CD8-positive, alpha-beta memory T cell (primary cell): ENCODE data around the gene ACTRT1. TPM values are rescaled to one million over a fixed set of nuclear protein-coding genes. Genes with fewer than 3 reads are reported as not detected.

Experiments used
- CTCF ChIA-PET: fragments of 350-600 bp; sonication (Branson Sonifier 250); formaldehyde crosslinking; loops from one replicate; lab custom pipeline; 2021; ENCODE audit warnings: antibody characterized with exemption; lab: Charles Lee
- POLR2A ChIA-PET: fragments of 350-600 bp; sonication (Branson Sonifier 250); formaldehyde crosslinking; loops from one replicate; lab custom pipeline; 2021; ENCODE audit warnings: antibody characterized with exemption; lab: Charles Lee
- DNase-seq, 5 donors: peaks; one replicate each; pipeline versions ENCODE4 v3.0.0 to v3.0.0-alpha.2; 2020 to 2022; ENCODE audit warnings: mixed read lengths in 1 of 5
- H3K27ac ChIP-seq: one replicate; pipeline ENCODE4 v1.7.0; 2013; ENCODE audit warnings: low read depth, mild to moderate bottlenecking, low read length, moderate library complexity
- H3K27me3 ChIP-seq: 2 replicates; pipeline ENCODE4 v1.7.0; 2013; ENCODE audit warnings: low read length, mild to moderate bottlenecking; ENCODE audit not compliant: insufficient read depth, poor library complexity, severe bottlenecking
- H3K36me3 ChIP-seq: 2 replicates; pipeline ENCODE4 v1.7.0; 2013; ENCODE audit warnings: mild to moderate bottlenecking, low read length, moderate library complexity; ENCODE audit not compliant: insufficient read depth
- H3K4me1 ChIP-seq: 2 replicates; pipeline ENCODE4 v1.7.0; 2013; ENCODE audit warnings: mild to moderate bottlenecking, low read length, moderate library complexity; ENCODE audit not compliant: insufficient read depth
- H3K4me3 ChIP-seq: 2 replicates; pipeline ENCODE4 v1.7.0; 2013; ENCODE audit warnings: mild to moderate bottlenecking, low read length
- H3K9me3 ChIP-seq: 2 replicates; pipeline ENCODE4 v1.7.0; 2013; ENCODE audit warnings: mild to moderate bottlenecking, low read length
- H3K27ac Mint-ChIP-seq, 8 donors: one replicate each; pipeline ENCODE4 v1.8.0; 2020 to 2021; ENCODE audit warnings: mixed read lengths in 8 of 8, mild to moderate bottlenecking in 6 of 8, inconsistent platforms in 3 of 8, moderate library complexity in 3 of 8
- H3K27me3 Mint-ChIP-seq, 2 donors: one replicate each; pipeline ENCODE4 v1.8.0; 2020 to 2021; ENCODE audit warnings: mixed read lengths in 2 of 2, mild to moderate bottlenecking in 1 of 2, moderate library complexity in 1 of 2
- H3K36me3 Mint-ChIP-seq, 3 donors: one replicate each; pipeline ENCODE4 v1.8.0; 2020 to 2021; ENCODE audit warnings: mixed read lengths in 3 of 3, inconsistent platforms in 1 of 3, mild to moderate bottlenecking in 1 of 3
- H3K4me1 Mint-ChIP-seq, 3 donors: one replicate each; pipeline ENCODE4 v1.8.0; 2020 to 2021; ENCODE audit warnings: mixed read lengths in 3 of 3, inconsistent platforms in 1 of 3, mild to moderate bottlenecking in 1 of 3
- H3K4me3 Mint-ChIP-seq, 7 donors: one replicate each; pipeline ENCODE4 v1.8.0; 2020 to 2021; ENCODE audit warnings: mixed read lengths in 7 of 7, mild to moderate bottlenecking in 6 of 7, moderate library complexity in 4 of 7, inconsistent platforms in 2 of 7
- H3K9me3 Mint-ChIP-seq, 5 donors: one replicate each; pipeline ENCODE4 v1.8.0; 2020 to 2022; ENCODE audit warnings: mixed read lengths in 5 of 5, mild to moderate bottlenecking in 3 of 5, moderate library complexity in 2 of 5, inconsistent platforms in 1 of 5
- polyA plus RNA-seq: library from polyadenylated mRNA; unstranded; fragments of 300-500 nt; fragmentation: Illumina TruSeq; gene quantifications from one replicate; pipeline ENCODE4 v1.2.3, GENCODE V29; 2021
- total RNA-seq, 2 experiments: library from RNA; stranded (reverse); gene quantifications; one replicate each; pipeline ENCODE4 v1.2.3, GENCODE V29; 2021

ACTRT1 gene
- not detected for total RNA-seq
- polyA plus RNA-seq: not detected

DNA sequence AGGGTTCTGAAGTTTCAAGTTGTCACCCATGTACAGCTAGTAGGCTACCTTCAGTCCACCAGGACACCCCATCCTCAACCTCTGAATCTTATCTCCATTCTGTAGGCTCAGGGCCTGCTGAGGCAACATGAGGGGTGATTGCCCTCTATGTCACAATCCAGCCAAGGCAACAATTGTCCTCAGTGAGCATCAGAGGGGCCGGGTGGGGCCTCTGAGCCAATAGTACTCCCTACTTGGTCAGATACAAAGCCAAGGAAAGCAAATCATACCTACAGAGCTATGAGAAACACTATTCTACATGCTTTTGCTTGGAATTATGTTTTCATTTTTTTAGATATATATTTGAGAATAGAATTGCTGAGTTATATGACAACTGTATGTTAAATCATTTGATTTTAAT lies at the start of gene ACTRT1:
ACTRT1 (minus strand) TSS at position 101 of the 400 bp plus-strand sequence. CDS start 197 bp downstream, outside the sequence.
- ChIA-PET CTCF (no interaction called here), POLR2A (no interaction called here)
- no peak within 1 kb of the TSS for H3K27ac ChIP-seq
- no peaks in the 10 kb centered on the region for H3K36me3 Mint-ChIP-seq
- no peak for DNase-seq
- H3K36me3 ChIP-seq: no peaks in the 10 kb centered on the region
- H3K4me3 ChIP-seq: no peak within 1 kb of the TSS
- no peaks in the 10 kb centered on the region for H3K27me3 Mint-ChIP-seq
- H3K27ac Mint-ChIP-seq: peak within 1 kb of the TSS in 1 of 8 donors; percentile 1
- no peaks in the 10 kb centered on the region for H3K9me3 ChIP-seq
- no peaks in the 10 kb centered on the region for H3K4me1 Mint-ChIP-seq
- peaks cover 0 to 3% (median 1%) of the 10 kb centered on the region in 5 donors for H3K9me3 Mint-ChIP-seq
- H3K27me3 ChIP-seq: no peaks in the 10 kb centered on the region
- H3K4me1 ChIP-seq: no peaks in the 10 kb centered on the region
- H3K4me3 Mint-ChIP-seq: no peak within 1 kb of the TSS

DNA sequence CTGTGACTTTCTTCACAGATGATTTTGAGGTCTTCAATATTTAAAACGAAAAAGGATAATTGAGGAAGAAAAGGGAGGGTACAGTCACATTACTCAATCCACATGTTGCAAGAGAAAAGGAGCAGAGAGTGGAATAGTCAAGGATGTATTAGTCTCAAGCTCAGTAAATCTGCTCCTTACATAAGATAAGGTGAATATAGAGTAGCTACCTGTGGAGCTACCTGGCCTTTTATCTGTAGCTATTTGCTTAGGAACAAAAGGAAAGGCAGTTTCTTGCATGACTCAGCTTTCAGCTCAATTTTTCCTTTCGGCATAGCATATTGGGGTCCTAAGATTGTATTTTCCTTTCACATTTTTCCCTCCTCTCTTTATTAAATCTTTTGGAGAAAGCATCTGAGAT lies 26.3 kb upstream of the ACTRT1 start:
- peaks cover 0 to 3% of the 10 kb centered on the region in 2 donors for H3K27me3 Mint-ChIP-seq
- no peak overlapping the region for H3K27ac Mint-ChIP-seq
- no peaks in the 10 kb centered on the region for H3K9me3 ChIP-seq
- no peak for DNase-seq
- H3K36me3 ChIP-seq: no peaks in the 10 kb centered on the region
- no peaks in the 10 kb centered on the region for H3K36me3 Mint-ChIP-seq
- H3K4me1 ChIP-seq: no peaks in the 10 kb centered on the region
- H3K9me3 Mint-ChIP-seq: peaks cover 0 to 2% (median 0%) of the 10 kb centered on the region in 5 donors
- ChIA-PET POLR2A (no interaction called here), CTCF (no interaction called here)
- H3K27me3 ChIP-seq: no peaks in the 10 kb centered on the region
- H3K4me3 Mint-ChIP-seq: no peak overlapping the region
- no peaks in the 10 kb centered on the region for H3K4me1 Mint-ChIP-seq
- no peak overlapping the region for H3K27ac ChIP-seq
- H3K4me3 ChIP-seq: no peak overlapping the region

DNA sequence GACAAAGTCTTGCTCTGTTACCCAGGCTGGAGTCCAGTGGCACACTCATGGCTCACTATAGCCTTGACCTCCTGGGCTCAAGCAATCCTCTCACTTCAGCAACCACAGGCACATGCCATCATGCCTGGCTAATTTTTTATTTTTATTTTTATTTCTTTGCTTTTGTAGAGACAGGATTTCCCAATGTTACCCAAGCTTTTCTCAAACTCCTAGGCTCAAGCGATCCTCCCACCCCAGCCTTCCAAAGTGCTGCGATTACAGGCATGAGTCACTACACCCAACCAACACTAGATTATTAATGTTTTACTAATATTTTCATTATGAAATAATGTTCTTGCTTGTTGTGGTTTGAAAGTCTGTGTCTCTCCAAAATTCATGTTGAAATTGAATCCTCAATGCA lies 5.2 kb upstream of the ACTRT1 start:
- Histone ChIP-seq H3K27ac (no peak overlapping the region), H3K4me1 (no peaks in the 10 kb centered on the region), H3K36me3 (no peaks in the 10 kb centered on the region), H3K4me3 (no peak overlapping the region), H3K27me3 (no peaks in the 10 kb centered on the region), H3K9me3 (no peaks in the 10 kb centered on the region)
- Mint-ChIP-seq H3K4me1 (no peaks in the 10 kb centered on the region), H3K9me3 (peaks cover 0 to 5% (median 0%) of the 10 kb centered on the region in 5 donors), H3K36me3 (no peaks in the 10 kb centered on the region), H3K27me3 (no peaks in the 10 kb centered on the region), H3K27ac (no peak overlapping the region), H3K4me3 (no peak overlapping the region)
- ChIA-PET POLR2A (no interaction called here), CTCF (no interaction called here)
- DNase-seq: no peak

DNA sequence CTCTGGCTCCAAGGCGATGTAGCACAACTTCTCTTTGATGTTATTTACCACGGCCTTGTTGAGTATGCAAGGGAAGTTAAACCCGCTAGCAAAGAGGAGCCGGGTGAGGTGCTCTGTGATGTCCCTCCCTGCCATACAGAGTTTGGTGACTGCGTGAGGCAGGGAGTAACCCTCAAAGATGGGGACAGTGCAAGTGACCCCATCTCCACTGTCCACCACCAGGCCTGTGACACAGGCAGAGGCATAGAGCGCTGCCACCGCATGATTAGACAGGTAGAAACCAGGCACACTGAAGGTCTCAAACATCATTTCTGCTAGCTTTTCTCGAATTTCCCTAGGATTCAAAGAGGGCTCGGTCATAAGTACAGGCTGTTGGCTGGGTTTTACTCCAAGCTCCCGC lies 677 bp downstream of the ACTRT1 start:
- CTCF ChIA-PET: no interaction called here
- Mint-ChIP-seq H3K9me3 (peaks cover 0 to 6% (median 3%) of the 10 kb centered on the region in 5 donors), H3K4me1 (no peaks in the 10 kb centered on the region), H3K4me3 (no peak overlapping the region), H3K27me3 (peaks cover 0 to 1% of the 10 kb centered on the region in 2 donors), H3K27ac (no peak overlapping the region), H3K36me3 (no peaks in the 10 kb centered on the region)
- H3K4me1 ChIP-seq: no peaks in the 10 kb centered on the region
- no peaks in the 10 kb centered on the region for H3K27me3 ChIP-seq
- no peak overlapping the region for H3K4me3 ChIP-seq
- POLR2A ChIA-PET: no interaction called here
- no peak overlapping the region for H3K27ac ChIP-seq
- no peaks in the 10 kb centered on the region for H3K9me3 ChIP-seq
- no peak for DNase-seq
- H3K36me3 ChIP-seq: no peaks in the 10 kb centered on the region

DNA sequence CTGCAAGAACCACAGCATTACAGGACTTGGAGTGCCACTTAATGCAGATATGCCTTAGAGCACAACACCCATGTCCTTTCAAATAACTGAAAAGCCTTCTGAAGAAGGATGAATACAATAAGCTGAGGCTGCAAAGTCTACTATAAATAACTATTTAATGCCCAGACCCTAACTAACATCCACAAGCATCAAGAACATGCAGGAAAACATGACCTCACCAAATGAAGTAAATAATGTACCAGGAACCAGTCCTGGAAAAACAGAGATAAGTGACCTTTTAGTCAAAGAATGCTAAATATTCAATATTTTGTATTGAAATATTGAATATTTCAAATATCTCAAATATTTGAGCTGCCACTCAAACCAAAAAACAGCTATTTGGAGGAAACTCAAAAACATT lies 16.9 kb downstream of the ACTRT1 start:
- H3K27ac ChIP-seq: no peak overlapping the region
- no peaks in the 10 kb centered on the region for H3K4me1 ChIP-seq
- POLR2A ChIA-PET: no interaction called here
- no peak overlapping the region for H3K27ac Mint-ChIP-seq
- no peak overlapping the region for H3K4me3 Mint-ChIP-seq
- no peaks in the 10 kb centered on the region for H3K36me3 Mint-ChIP-seq
- CTCF ChIA-PET: no interaction called here
- no peak overlapping the region for H3K4me3 ChIP-seq
- H3K4me1 Mint-ChIP-seq: no peaks in the 10 kb centered on the region
- H3K9me3 ChIP-seq: no peaks in the 10 kb centered on the region
- H3K9me3 Mint-ChIP-seq: peaks cover 0 to 6% (median 0%) of the 10 kb centered on the region in 5 donors
- H3K27me3 ChIP-seq: no peaks in the 10 kb centered on the region
- no peak for DNase-seq
- H3K27me3 Mint-ChIP-seq: peaks cover 0 to 2% of the 10 kb centered on the region in 2 donors
- H3K36me3 ChIP-seq: no peaks in the 10 kb centered on the region

DNA sequence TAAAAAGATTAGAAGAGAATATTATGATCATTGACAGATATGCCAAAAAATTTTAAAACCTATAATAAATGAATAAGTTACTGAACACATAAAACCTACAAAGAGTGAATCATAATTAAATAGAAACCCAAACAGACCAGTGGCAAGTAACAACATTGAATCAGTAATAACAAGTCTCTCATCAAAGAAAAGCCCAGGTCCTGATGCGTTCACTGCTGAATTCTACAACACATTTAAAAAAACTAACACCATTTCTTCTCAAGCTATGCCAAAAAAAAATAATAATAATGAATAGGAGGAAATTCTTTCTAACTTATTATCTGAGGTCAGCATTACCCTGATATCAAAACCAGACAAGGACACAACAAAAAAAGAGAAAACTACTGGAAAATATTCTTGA lies 30.6 kb downstream of the ACTRT1 start:
- no peaks in the 10 kb centered on the region for H3K27me3 ChIP-seq
- no peaks in the 10 kb centered on the region for H3K4me1 Mint-ChIP-seq
- POLR2A ChIA-PET: no interaction called here
- H3K4me3 ChIP-seq: no peak overlapping the region
- peaks cover 0 to 2% of the 10 kb centered on the region in 2 donors for H3K27me3 Mint-ChIP-seq
- no peaks in the 10 kb centered on the region for H3K9me3 ChIP-seq
- peaks cover 0 to 4% (median 2%) of the 10 kb centered on the region in 5 donors for H3K9me3 Mint-ChIP-seq
- H3K36me3 ChIP-seq: no peaks in the 10 kb centered on the region
- no peaks in the 10 kb centered on the region for H3K36me3 Mint-ChIP-seq
- no peak overlapping the region for H3K27ac ChIP-seq
- CTCF ChIA-PET: no interaction called here
- no peak overlapping the region for H3K27ac Mint-ChIP-seq
- DNase-seq: no peak
- H3K4me1 ChIP-seq: no peaks in the 10 kb centered on the region
- no peak overlapping the region for H3K4me3 Mint-ChIP-seq

DNA sequence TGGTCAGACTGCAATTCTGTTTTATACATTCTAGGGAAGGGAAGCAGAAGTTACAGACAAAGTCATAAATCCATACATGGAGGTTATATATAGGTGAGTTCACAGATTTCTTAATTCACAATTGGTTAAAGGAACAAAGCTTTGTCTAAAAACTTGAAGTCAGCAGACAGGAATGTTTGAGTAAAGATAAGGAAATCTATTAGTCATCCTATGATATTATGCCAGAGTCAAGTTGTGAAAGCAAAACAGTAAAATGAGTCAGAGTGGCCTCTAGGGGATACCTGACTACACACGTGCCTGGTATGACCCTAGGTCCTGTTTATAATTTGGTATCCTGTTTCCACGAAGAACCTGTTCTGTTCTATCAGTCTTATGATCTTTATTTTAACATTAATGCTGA lies 31.5 kb downstream of the ACTRT1 start:
- Histone ChIP-seq H3K27ac (no peak overlapping the region), H3K27me3 (no peaks in the 10 kb centered on the region), H3K9me3 (no peaks in the 10 kb centered on the region), H3K4me1 (no peaks in the 10 kb centered on the region), H3K36me3 (no peaks in the 10 kb centered on the region), H3K4me3 (no peak overlapping the region)
- peaks cover 0 to 4% (median 2%) of the 10 kb centered on the region in 5 donors for H3K9me3 Mint-ChIP-seq
- no peaks in the 10 kb centered on the region for H3K36me3 Mint-ChIP-seq
- H3K4me1 Mint-ChIP-seq: no peaks in the 10 kb centered on the region
- CTCF ChIA-PET: no interaction called here
- POLR2A ChIA-PET: no interaction called here
- no peak for DNase-seq
- peaks cover 0 to 2% of the 10 kb centered on the region in 2 donors for H3K27me3 Mint-ChIP-seq
- H3K27ac Mint-ChIP-seq: no peak overlapping the region
- no peak overlapping the region for H3K4me3 Mint-ChIP-seq

DNA sequence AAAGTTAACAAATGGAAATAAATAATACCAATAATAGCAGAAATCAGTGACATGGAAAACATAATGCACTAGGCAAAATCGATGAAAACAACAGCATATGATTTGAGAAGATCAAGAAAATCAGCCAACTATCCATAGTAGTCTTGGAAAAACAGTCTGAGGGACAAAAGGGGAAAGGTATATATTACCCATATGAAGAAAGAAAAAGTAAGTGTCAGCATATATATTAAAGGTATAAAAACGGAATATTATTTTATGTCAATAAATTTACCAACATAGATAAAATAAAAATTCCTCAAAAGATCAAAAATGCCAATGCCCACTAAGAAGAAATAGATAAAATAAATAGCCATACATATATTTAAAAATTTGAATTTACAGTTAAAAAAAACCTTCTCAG lies 33.0 kb downstream of the ACTRT1 start:
- DNase-seq: no peak
- Mint-ChIP-seq H3K27me3 (peaks cover 0 to 2% of the 10 kb centered on the region in 2 donors), H3K27ac (no peak overlapping the region), H3K4me3 (no peak overlapping the region), H3K9me3 (peaks cover 0 to 4% (median 3%) of the 10 kb centered on the region in 5 donors), H3K36me3 (no peaks in the 10 kb centered on the region), H3K4me1 (no peaks in the 10 kb centered on the region)
- Histone ChIP-seq H3K36me3 (no peaks in the 10 kb centered on the region), H3K9me3 (no peaks in the 10 kb centered on the region), H3K4me1 (no peaks in the 10 kb centered on the region), H3K27ac (no peak overlapping the region), H3K4me3 (no peak overlapping the region), H3K27me3 (no peaks in the 10 kb centered on the region)
- CTCF ChIA-PET: no interaction called here
- POLR2A ChIA-PET: no interaction called here

DNA sequence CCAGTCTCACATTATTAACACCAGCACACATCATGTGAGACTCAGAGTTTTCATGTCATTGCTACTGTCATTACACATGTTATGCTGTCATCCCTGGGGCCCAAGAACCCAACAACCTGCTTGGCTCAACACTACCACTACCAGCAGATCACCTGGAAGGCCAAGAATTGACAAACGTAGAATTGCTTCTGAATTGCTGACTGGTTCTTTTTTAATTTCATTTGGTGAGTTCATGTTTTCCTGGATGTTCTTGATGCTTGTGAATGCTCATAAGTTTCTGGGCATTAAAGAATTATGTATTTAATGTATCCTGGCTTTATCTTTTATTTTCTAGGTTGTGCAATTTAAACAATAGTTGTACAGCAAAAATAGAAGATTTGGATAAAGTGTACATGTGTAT lies 40.2 kb downstream of the ACTRT1 start:
- no peak overlapping the region for H3K27ac Mint-ChIP-seq
- POLR2A ChIA-PET: no interaction called here

More for the DNA sequence above, 40.2 kb downstream of the ACTRT1 start:
- CTCF ChIA-PET: no interaction called here
- Mint-ChIP-seq H3K36me3 (no peaks in the 10 kb centered on the region), H3K4me1 (no peaks in the 10 kb centered on the region), H3K4me3 (no peak overlapping the region), H3K9me3 (peaks cover 2 to 6% (median 3%) of the 10 kb centered on the region in 5 donors), H3K27me3 (no peaks in the 10 kb centered on the region)
- Histone ChIP-seq H3K27ac (no peak overlapping the region), H3K9me3 (no peaks in the 10 kb centered on the region), H3K27me3 (no peaks in the 10 kb centered on the region), H3K4me3 (no peak overlapping the region), H3K4me1 (no peaks in the 10 kb centered on the region), H3K36me3 (no peaks in the 10 kb centered on the region)
- no peak for DNase-seq
